H1 (cell line): ENCODE data around the gene NECTIN2. TPM values are rescaled to one million over a fixed set of nuclear protein-coding genes. Genes with fewer than 3 reads are reported as not detected.

ENCODE experiments used
- CTCF ChIA-PET: fragments of 300-600 bp; sonication (Branson Sonifier 250); formaldehyde crosslinking; loops from one replicate; lab custom pipeline; 2021; ENCODE audit not compliant: partially characterized antibody; lab: Charles Lee
- POLR2A ChIA-PET: fragments of 300-600 bp; sonication (Branson Sonifier 250); formaldehyde crosslinking; loops from one replicate; lab custom pipeline; 2021; ENCODE audit warnings: inconsistent platforms; ENCODE audit not compliant: partially characterized antibody; lab: Charles Lee
- DNase-seq, 2 experiments: peaks; one replicate each; pipeline versions ENCODE4 v3.0.0 to v3.0.0-alpha.2; 2010 to 2022; ENCODE audit warnings: low spot score in 2 of 2, low read depth in 1 of 2, mixed read lengths in 1 of 2
- FAIRE-seq: peaks from 2 replicates; lab custom pipeline; 2011; peaks lifted over from hg19 to GRCh38; lab: Jason Lieb, UNC
- H2AFZ ChIP-seq: 2 replicates; pipeline ENCODE4 v1.8.1; 2012; ENCODE audit warnings: low read length, inconsistent platforms
- H2AK5ac ChIP-seq: 2 replicates; pipeline ENCODE4 v1.6.1; 2013; ENCODE audit warnings: low read depth, low read length
- H2BK120ac ChIP-seq: replicated peaks from 2 replicates; pipeline ENCODE3; 2013; ENCODE audit warnings: low read depth, low read length, inconsistent platforms
- H2BK12ac ChIP-seq: 2 replicates; pipeline ENCODE4 v1.6.1; 2013; ENCODE audit warnings: low read depth, low read length
- H2BK15ac ChIP-seq: 2 replicates; pipeline ENCODE4 v1.6.1; 2013; ENCODE audit warnings: low read length
- H2BK20ac ChIP-seq: 2 replicates; pipeline ENCODE4 v1.6.1; 2013; ENCODE audit warnings: low read length
- H2BK5ac ChIP-seq: 2 replicates; pipeline ENCODE4 v1.6.1; 2013; ENCODE audit warnings: low read depth, low read length
- H3K14ac ChIP-seq: 2 replicates; pipeline ENCODE4 v1.6.1; 2013; ENCODE audit warnings: inconsistent platforms; ENCODE audit not compliant: insufficient read length
- H3K18ac ChIP-seq: 2 replicates; pipeline ENCODE4 v1.6.1; 2013; ENCODE audit warnings: low read length; ENCODE audit errors: extremely low read depth
- H3K23ac ChIP-seq: 2 replicates; pipeline ENCODE4 v1.6.1; 2013; ENCODE audit warnings: inconsistent platforms; ENCODE audit not compliant: insufficient read length
- H3K23me2 ChIP-seq: 2 replicates; pipeline ENCODE4 v1.6.1; 2013; ENCODE audit warnings: low read depth, low read length
- H3K27ac ChIP-seq: 2 replicates; pipeline ENCODE4 v1.6.1; 2011; ENCODE audit warnings: low read depth, low read length, inconsistent platforms
- H3K27me3 ChIP-seq, 4 experiments: replicated peaks in 1 of 4; 1 replicate in 1 of 4; 2 replicates in 3 of 4; pipeline versions ENCODE4 v1.6.1 to v1.8.1; 2011 to 2013; ENCODE audit warnings: low read length in 3 of 4, mild to moderate bottlenecking in 3 of 4, inconsistent platforms in 2 of 4, mixed read lengths in 2 of 4, moderate library complexity in 1 of 4; ENCODE audit not compliant: control insufficient read depth in 3 of 4, insufficient read depth in 3 of 4; ENCODE audit errors: extremely low read depth in 1 of 4
- H3K36me3 ChIP-seq, 4 experiments: 2 replicates each; pipeline versions ENCODE4 v1.6.1 to v1.8.1; 2011 to 2013; ENCODE audit warnings: mild to moderate bottlenecking in 4 of 4, low read length in 3 of 4, moderate library complexity in 2 of 4, control low read depth in 1 of 4, inconsistent platforms in 1 of 4; ENCODE audit not compliant: insufficient read depth in 4 of 4, control insufficient read depth in 2 of 4
- H3K4ac ChIP-seq: replicated peaks from 2 replicates; pipeline ENCODE3; 2013; ENCODE audit warnings: low read length, low read depth, mixed read lengths, inconsistent platforms; ENCODE audit not compliant: insufficient read length
- H3K4me1 ChIP-seq, 4 experiments: replicated peaks in 1 of 4; 1 replicate in 1 of 4; 2 replicates in 3 of 4; pipeline versions ENCODE4 v1.6.1 to v1.8.1; 2011 to 2013; ENCODE audit warnings: low read length in 3 of 4, inconsistent platforms in 2 of 4, mixed read lengths in 1 of 4; ENCODE audit not compliant: insufficient read depth in 4 of 4, control insufficient read depth in 3 of 4
- H3K4me2 ChIP-seq, 2 experiments: 2 replicates each; pipeline versions ENCODE4 v1.6.1 to v1.8.1; 2011 to 2013; ENCODE audit warnings: low read depth in 2 of 2, low read length in 2 of 2, control low read depth in 1 of 2, inconsistent platforms in 1 of 2, mild to moderate bottlenecking in 1 of 2; ENCODE audit not compliant: insufficient read depth in 1 of 2
- H3K4me3 ChIP-seq, 4 experiments: fragments of 200-600, 300-600 bp in 1 of 4; sonication (generic), shearing (Covaris generic), sonication (Bioruptor Twin) in 1 of 4; 2 replicates each; pipeline versions ENCODE4 v1.5.1 to v1.8.1; 2011 to 2016; ENCODE audit warnings: low read length in 4 of 4, low read depth in 3 of 4, control low read depth in 2 of 4, inconsistent platforms in 2 of 4, mild to moderate bottlenecking in 2 of 4, mixed read lengths in 1 of 4, moderate library complexity in 1 of 4; ENCODE audit not compliant: insufficient read depth in 2 of 4; ENCODE audit errors: extremely low read depth in 1 of 4
- H3K56ac ChIP-seq: replicated peaks from 2 replicates; pipeline ENCODE3; 2013; ENCODE audit warnings: low read depth, mild to moderate bottlenecking, mixed read lengths, low read length, inconsistent platforms; ENCODE audit not compliant: insufficient read length
- H3K79me1 ChIP-seq: 2 replicates; pipeline ENCODE4 v1.6.1; 2013; ENCODE audit warnings: low read depth, low read length, control low read depth
- H3K79me2 ChIP-seq, 2 experiments: 2 replicates each; pipeline versions ENCODE4 v1.6.1 to v1.8.1; 2012 to 2013; ENCODE audit warnings: low read length in 2 of 2, mild to moderate bottlenecking in 2 of 2, inconsistent platforms in 1 of 2; ENCODE audit not compliant: insufficient read depth in 2 of 2, control insufficient read depth in 1 of 2
- H3K9ac ChIP-seq, 4 experiments: replicated peaks in 1 of 4; 1 replicate in 1 of 4; 2 replicates in 3 of 4; pipeline versions ENCODE4 v1.6.1 to v1.8.1; 2011 to 2013; ENCODE audit warnings: low read depth in 3 of 4, low read length in 3 of 4, control low read depth in 2 of 4, mild to moderate bottlenecking in 2 of 4, moderate library complexity in 2 of 4, inconsistent platforms in 1 of 4; ENCODE audit errors: extremely low read depth in 1 of 4
- H3K9me3 ChIP-seq, 2 experiments: 2 replicates each; pipeline versions ENCODE4 v1.6.1 to v1.8.1; 2012 to 2013; ENCODE audit warnings: mild to moderate bottlenecking in 2 of 2, moderate library complexity in 2 of 2, control low read depth in 1 of 2, inconsistent platforms in 1 of 2, low read depth in 1 of 2, low read length in 1 of 2, mixed read lengths in 1 of 2; ENCODE audit not compliant: insufficient read depth in 2 of 2
- H4K20me1 ChIP-seq, 2 experiments: replicated peaks in 1 of 2; 2 replicates each; pipeline versions ENCODE3 to v1.8.1; 2011 to 2013; ENCODE audit warnings: inconsistent platforms in 2 of 2, low read length in 2 of 2, mild to moderate bottlenecking in 1 of 2; ENCODE audit not compliant: insufficient read depth in 2 of 2, control insufficient read depth in 1 of 2
- H4K5ac ChIP-seq: 2 replicates; pipeline ENCODE4 v1.6.1; 2013; ENCODE audit warnings: low read length, low read depth, mixed read lengths, inconsistent platforms; ENCODE audit not compliant: insufficient read length
- H4K8ac ChIP-seq: 2 replicates; pipeline ENCODE4 v1.8.0; 2013; ENCODE audit warnings: mild to moderate bottlenecking, moderate library complexity, low read length, inconsistent platforms; ENCODE audit not compliant: insufficient read depth; ENCODE audit errors: extremely low read depth
- H4K91ac ChIP-seq: replicated peaks from 2 replicates; pipeline ENCODE3; 2013; ENCODE audit warnings: low read length, mixed read lengths, inconsistent platforms; ENCODE audit not compliant: insufficient read length
- ATF2 ChIP-seq: IDR thresholded peaks from 2 replicates; pipeline ENCODE4 v1.6.1; 2012; ENCODE audit warnings: low read length, inconsistent platforms
- CHD1 ChIP-seq: IDR thresholded peaks from 2 replicates; pipeline ENCODE4 v1.6.1; 2012; ENCODE audit warnings: low read depth, low read length, improper control_type of control experiment
- CHD2 ChIP-seq: IDR thresholded peaks from 2 replicates; pipeline ENCODE4 v1.6.1; 2012; ENCODE audit warnings: low read length, improper control_type of control experiment
- EGR1 ChIP-seq: IDR thresholded peaks from 2 replicates; pipeline ENCODE4 v1.6.1; 2011; ENCODE audit warnings: low read depth, low read length, borderline replicate concordance
- JUN ChIP-seq: IDR thresholded peaks from 2 replicates; pipeline ENCODE4 v1.6.1; 2011; ENCODE audit warnings: low read depth, mild to moderate bottlenecking, improper control_type of control experiment, low read length
- KDM4A ChIP-seq: IDR thresholded peaks from one replicate; pipeline ENCODE4 v1.7.1; 2012; ENCODE audit warnings: low read depth, mild to moderate bottlenecking, moderate library complexity, low read length, inconsistent platforms; ENCODE audit not compliant: severe bottlenecking
- SP2 ChIP-seq: IDR thresholded peaks from 2 replicates; pipeline ENCODE4 v1.6.1; 2012; ENCODE audit warnings: mild to moderate bottlenecking, low read length, inconsistent platforms
- SRF ChIP-seq: IDR thresholded peaks from 2 replicates; pipeline ENCODE4 v1.6.1; 2011; ENCODE audit warnings: mild to moderate bottlenecking, low read depth, low read length, moderate library complexity
- TCF12 ChIP-seq: IDR thresholded peaks from 2 replicates; pipeline ENCODE4 v1.6.1; 2011; ENCODE audit warnings: low read depth, mild to moderate bottlenecking, low read length
- USF2 ChIP-seq: IDR thresholded peaks from 2 replicates; pipeline ENCODE4 v1.6.1; 2011; ENCODE audit warnings: low read length, improper control_type of control experiment
- YY1 ChIP-seq: IDR thresholded peaks from 2 replicates; pipeline ENCODE4 v1.6.1; 2011; ENCODE audit warnings: low read depth, mild to moderate bottlenecking, low read length
- WGBS, 2 experiments: shearing (Covaris generic) in 1 of 2; methylation state at CpG; one replicate each; pipeline versions ENCODE4 v1.1.6 to v1.1.7; 2013 to 2015; ENCODE audit warnings: low lambda C conversion rate in 2 of 2, mixed read lengths in 2 of 2, inconsistent platforms in 1 of 2, low coverage in 1 of 2, missing lambda C conversion rate in 1 of 2; ENCODE audit not compliant: insufficient replicate concordance in 2 of 2, insufficient coverage in 1 of 2, insufficient read length in 1 of 2; ENCODE audit errors: extremely low coverage in 1 of 2, missing lambda C conversion rate in 1 of 2; 5-methylcytosine and 5-hydroxymethylcytosine counted together
- polyA plus RNA-seq, 7 experiments: library from polyadenylated mRNA; depleted of rRNA in 3 of 7; stranded (reverse) in 5 of 7; unstranded in 2 of 7; fragments of >200 nt in 5 of 7; fragments of 200-250 nt in 2 of 7; gene quantifications; 1 replicate in 5 of 7; 2 replicates in 1 of 7; 4 replicates in 1 of 7; pipeline versions ENCODE4 v1.2.1 to v1.2.3, GENCODE V29; 2011 to 2013; ENCODE audit warnings: missing spikeins in 2 of 7, mixed read lengths in 2 of 7
- total RNA-seq: library from RNA; stranded (reverse); fragmentation: NEBNext Ultra II Directional; extraction: Animal tissue kit (Norgen Biotek cat#: 25700); gene quantifications from 2 replicates; pipeline ENCODE4 v1.2.1, GENCODE V29; 2021

The NECTIN2 gene
- total and polyA plus RNA-seq, 2 of the 8 experiments (the other 6 are each of a cell fraction or from before 2014, with no cell fraction given) = 184 to 237 TPM

GRCh38 chr19:44839276-44839675 lies 6.8 kb upstream of the NECTIN2 start:
- Histone ChIP-seq H2BK15ac (peak overlapping the region; percentile 81; the same call in 1 of the 2 replicates), H2BK12ac (no peak overlapping the region), H4K20me1 (no peaks in the 10 kb centered on the region), H2BK120ac (no peak overlapping the region), H3K27me3 (peaks cover 0 to 6% (median 4%) of the 10 kb centered on the region in 4 experiments; a peak in 4 of 7 replicates), H2AFZ (no peak overlapping the region), H3K36me3 (no peaks in the 10 kb centered on the region), H3K27ac (no peak overlapping the region), H3K23me2 (peaks cover under 1% of the 10 kb centered on the region; the same call in 1 of the 2 replicates), H4K5ac (no peak overlapping the region), H3K14ac (no peak overlapping the region), H3K4me2 (peak overlapping the region in 1 of 2 experiments; percentile 39; a peak in 3 of 4 replicates), H3K79me1 (no peaks in the 10 kb centered on the region), H2BK20ac (no peak overlapping the region), H3K23ac (no peak overlapping the region), H3K56ac (no peak overlapping the region), H3K9me3 (no peaks in the 10 kb centered on the region), H3K9ac (no peak overlapping the region), H3K18ac (peak overlapping the region; percentile 93), H2AK5ac (no peak overlapping the region), H4K91ac (no peak overlapping the region), H3K4ac (peak overlapping the region; percentile 44), H3K79me2 (no peaks in the 10 kb centered on the region), H3K4me1 (peaks cover 0 to 1% (median 0%) of the 10 kb centered on the region in 4 experiments; a peak in 2 of 7 replicates), H3K4me3 (no peak overlapping the region), H2BK5ac (no peak overlapping the region), H4K8ac (no peak overlapping the region)
- FAIRE-seq (peak; percentile 42), DNase-seq (no peak)
- ChIA-PET POLR2A (interaction anchor here (1.6 to 2.6 kb wide), 2 partner anchors 31 to 66 kb away, joined by 5 to 9 read pairs; partner anchors contain the start of genes APOE and BCAM), CTCF (interaction anchor here (1.3 to 4.0 kb wide), 3 partner anchors 26 to 56 kb away, joined by 3 to 24 read pairs (median 5); no protein-coding TSS in a partner anchor)
- 84% methylated on average over 2 of the region's 2 CpGs; no CpG with 5 or more reads in 1 of the 2 experiments for WGBS, 2 experiments
- TF ChIP-seq YY1 = no peak
- TF ChIP-seq CHD2 = no peak
- no peak for TF ChIP-seq SP2
- no peak for TF ChIP-seq KDM4A
- TF ChIP-seq TCF12 = no peak
- no peak for TF ChIP-seq ATF2
- TF ChIP-seq CHD1 = no peak
- no peak for TF ChIP-seq EGR1
- TF ChIP-seq SRF = no peak
- TF ChIP-seq JUN = no peak
- TF ChIP-seq USF2 = no peak
